Activated naive CD8-positive, alpha-beta T cell treated with anti-CD3 and anti-CD28 coated beads for 36 hours (primary cell): ENCODE data around the gene F8. TPM values are rescaled to one million over a fixed set of nuclear protein-coding genes. Genes with fewer than 3 reads are reported as not detected.

Source experiments
- DNase-seq: peaks from one replicate; pipeline ENCODE4 v3.0.0; 2021
- H3K27ac Mint-ChIP-seq: one replicate; pipeline ENCODE4 v1.8.0; 2022; ENCODE audit warnings: mild to moderate bottlenecking, moderate library complexity, mixed read lengths
- H3K27me3 Mint-ChIP-seq: one replicate; pipeline ENCODE4 v1.8.0; 2022; ENCODE audit warnings: mild to moderate bottlenecking, mixed read lengths
- H3K36me3 Mint-ChIP-seq: one replicate; pipeline ENCODE4 v1.8.0; 2021; ENCODE audit warnings: mild to moderate bottlenecking, mixed read lengths
- H3K4me1 Mint-ChIP-seq: one replicate; pipeline ENCODE4 v1.8.0; 2021; ENCODE audit warnings: mixed read lengths
- H3K4me3 Mint-ChIP-seq: one replicate; pipeline ENCODE4 v1.8.0; 2022; ENCODE audit warnings: mild to moderate bottlenecking, moderate library complexity, mixed read lengths
- H3K9me3 Mint-ChIP-seq: one replicate; pipeline ENCODE4 v1.8.0; 2022; ENCODE audit warnings: mixed read lengths
- total RNA-seq, 2 experiments: library from RNA; stranded (reverse); gene quantifications; one replicate each; pipeline ENCODE4 v1.2.3, GENCODE V29; 2021

The F8 gene
- 1 to 10 TPM; 4.3 TPM for total RNA-seq

DNA sequence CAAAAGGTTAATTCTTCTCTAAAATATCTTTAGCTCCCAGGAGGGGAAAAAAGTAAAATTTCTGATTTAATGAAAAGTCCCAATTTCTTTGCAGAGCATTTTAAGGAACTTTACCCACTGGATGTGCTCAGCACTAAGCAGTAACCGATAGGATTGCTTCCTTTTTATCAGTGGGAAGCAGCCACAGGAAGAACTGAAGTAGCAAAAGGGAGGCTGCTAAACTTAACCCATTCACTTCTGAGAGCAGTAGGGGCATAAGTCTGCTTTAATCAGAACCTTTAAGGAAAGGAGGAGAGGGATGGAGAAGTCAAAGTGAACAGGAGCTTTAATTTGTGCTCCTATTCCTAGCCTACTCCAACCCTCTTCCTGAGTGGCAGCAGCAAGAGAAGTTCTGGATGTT, at the start of gene F8:
TSS of gene F8 (minus strand) at position 139 of the 400 bp plus-strand sequence. CDS start 171 bp downstream, outside the sequence.
- no peak within 1 kb of the TSS for H3K4me3 Mint-ChIP-seq
- no peaks in the 10 kb centered on the region for H3K27me3 Mint-ChIP-seq
- H3K4me1 Mint-ChIP-seq, result peaks cover 5% of the 10 kb centered on the region
- H3K36me3 Mint-ChIP-seq, result no peaks in the 10 kb centered on the region
- H3K27ac Mint-ChIP-seq, result no peak within 1 kb of the TSS
- DNase-seq, result no peak
- no peaks in the 10 kb centered on the region for H3K9me3 Mint-ChIP-seq

DNA sequence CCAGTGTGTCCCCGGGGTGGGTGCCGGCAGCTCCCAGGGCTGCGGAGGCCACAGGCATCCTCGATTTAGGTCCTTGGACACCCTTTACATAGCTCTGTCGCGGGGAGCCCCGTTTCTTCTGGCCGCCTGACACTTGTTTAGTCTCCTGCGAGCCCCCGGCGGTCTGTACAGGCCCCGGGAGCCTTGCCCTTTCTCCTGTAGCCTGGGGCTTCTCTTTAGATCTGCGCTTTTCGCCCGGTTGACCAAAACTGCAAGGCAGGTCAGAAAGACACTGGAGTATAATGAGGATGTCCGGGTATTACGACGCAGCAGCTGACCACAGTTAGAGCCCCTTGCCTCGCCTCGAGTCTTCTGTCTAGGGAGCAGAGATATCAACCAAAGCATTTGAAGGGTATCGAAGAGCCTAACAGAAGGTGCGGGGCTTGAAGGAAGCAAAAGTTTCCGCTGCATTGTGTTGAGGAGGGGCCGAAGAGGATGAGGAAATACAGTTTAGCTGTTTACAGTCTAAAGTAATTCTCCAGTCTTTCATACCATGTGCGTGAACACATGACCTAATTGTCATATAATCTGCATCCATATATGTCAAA, 49.3 kb upstream of the F8 start:
- H3K36me3 Mint-ChIP-seq, result peaks cover 28% of the 10 kb centered on the region
- peaks cover 35% of the 10 kb centered on the region for H3K4me1 Mint-ChIP-seq
- DNase-seq, result no peak
- peak overlapping the region; percentile 94 for H3K27ac Mint-ChIP-seq
- no peaks in the 10 kb centered on the region for H3K27me3 Mint-ChIP-seq
- peak overlapping the region; percentile 92 for H3K4me3 Mint-ChIP-seq
- H3K9me3 Mint-ChIP-seq, result no peaks in the 10 kb centered on the region

DNA sequence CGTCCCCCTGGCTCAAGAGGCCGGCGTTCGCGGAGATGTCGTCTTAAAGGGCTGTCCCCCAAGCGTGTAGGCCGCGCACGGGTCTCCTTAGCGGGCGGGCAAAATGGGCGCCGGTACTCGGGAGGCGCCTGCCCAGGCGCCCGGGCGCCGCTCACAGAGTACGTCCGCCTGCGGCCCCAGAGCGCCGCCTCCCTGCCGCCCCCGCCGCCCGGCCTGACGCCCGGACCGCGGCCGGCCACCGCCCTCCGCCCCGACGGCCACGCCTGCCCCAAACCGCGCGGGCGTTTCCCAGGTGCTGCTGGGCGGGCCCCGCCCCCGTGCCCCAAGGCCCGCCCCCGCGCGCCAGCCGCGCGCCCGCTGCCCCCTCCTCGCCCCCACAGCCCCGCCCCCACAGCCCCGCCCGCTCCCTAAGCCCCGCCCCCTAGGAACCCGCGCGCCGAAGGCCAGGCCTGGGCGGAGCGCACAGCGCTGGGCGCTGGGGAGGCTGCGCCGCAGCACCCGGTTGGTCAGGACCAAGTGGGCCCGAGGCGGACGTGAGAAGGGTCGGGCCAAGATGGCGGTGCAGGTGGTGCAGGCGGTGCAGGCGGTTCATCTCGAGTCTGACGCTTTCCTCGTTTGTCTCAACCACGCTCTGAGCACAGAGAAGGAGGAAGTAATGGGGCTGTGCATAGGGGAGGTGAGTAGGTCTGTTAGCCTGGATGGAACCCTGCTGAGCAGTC, 48.6 kb upstream of the F8 start, which contains the start of the genes BRCC3, CMC4 and MTCP1:
TSS of gene BRCC3 (plus strand) at position 534 of the 719 bp plus-strand sequence. CDS start at position 554, 20 bp downstream.
TSS of gene CMC4 (minus strand) at position 162 of the 719 bp plus-strand sequence. CDS start 7,113 bp downstream, outside the sequence.
TSS of gene MTCP1 (minus strand) at position 162 of the 719 bp plus-strand sequence. CDS start 5,126 bp downstream, outside the sequence.
- Mint-ChIP-seq H3K27ac (peak within 1 kb of the TSS; percentile 94), H3K36me3 (peaks cover 25% of the 10 kb centered on the region), H3K9me3 (no peaks in the 10 kb centered on the region), H3K4me1 (peaks cover 35% of the 10 kb centered on the region), H3K4me3 (peak within 1 kb of the TSS; percentile 92), H3K27me3 (no peaks in the 10 kb centered on the region)
- DNase-seq, result peak; percentile 82

DNA sequence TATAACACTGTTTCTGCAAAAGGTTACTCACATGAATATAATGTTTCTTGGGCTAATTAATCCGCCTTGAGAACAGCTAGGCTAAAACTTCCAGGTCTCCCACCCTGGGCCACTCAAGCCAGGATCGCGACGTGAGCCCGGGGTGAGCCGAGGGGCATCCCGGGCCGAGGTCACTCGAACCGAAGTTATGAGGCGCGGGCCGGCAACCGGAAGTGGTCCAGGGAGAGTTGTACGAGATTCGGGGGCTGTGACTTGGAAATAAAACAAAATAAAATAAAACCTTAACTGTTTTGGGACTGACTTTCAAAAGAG, 48.1 kb upstream of the F8 start:
- Mint-ChIP-seq H3K27me3 (no peaks in the 10 kb centered on the region), H3K36me3 (peaks cover 24% of the 10 kb centered on the region), H3K27ac (peak overlapping the region; percentile 89), H3K4me3 (peak overlapping the region; percentile 80), H3K4me1 (peaks cover 35% of the 10 kb centered on the region), H3K9me3 (no peaks in the 10 kb centered on the region)
- no peak for DNase-seq

DNA sequence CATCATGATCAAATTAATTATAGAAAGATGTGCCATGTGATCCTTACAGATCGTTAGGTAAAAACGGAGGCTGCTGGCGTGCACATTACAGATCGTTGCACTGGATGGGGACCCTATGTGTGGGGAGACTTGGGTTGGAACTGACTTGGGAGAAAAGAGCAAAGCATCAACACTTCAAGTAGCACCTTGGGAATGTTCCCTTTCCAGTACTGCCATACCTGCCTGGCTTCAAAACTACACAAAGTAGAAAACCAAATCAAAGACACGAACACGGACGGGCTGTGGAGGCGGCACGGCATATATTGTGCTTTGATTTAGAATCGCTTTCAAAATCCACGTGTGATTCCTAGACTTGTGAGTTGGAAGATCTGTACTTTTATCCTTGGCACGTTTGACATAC, 47.5 kb upstream of the F8 start:
- Mint-ChIP-seq H3K4me1 (peaks cover 35% of the 10 kb centered on the region), H3K9me3 (no peaks in the 10 kb centered on the region), H3K36me3 (peaks cover 20% of the 10 kb centered on the region), H3K4me3 (peak overlapping the region; percentile 80), H3K27ac (peak overlapping the region; percentile 89), H3K27me3 (no peaks in the 10 kb centered on the region)
- DNase-seq, result no peak

DNA sequence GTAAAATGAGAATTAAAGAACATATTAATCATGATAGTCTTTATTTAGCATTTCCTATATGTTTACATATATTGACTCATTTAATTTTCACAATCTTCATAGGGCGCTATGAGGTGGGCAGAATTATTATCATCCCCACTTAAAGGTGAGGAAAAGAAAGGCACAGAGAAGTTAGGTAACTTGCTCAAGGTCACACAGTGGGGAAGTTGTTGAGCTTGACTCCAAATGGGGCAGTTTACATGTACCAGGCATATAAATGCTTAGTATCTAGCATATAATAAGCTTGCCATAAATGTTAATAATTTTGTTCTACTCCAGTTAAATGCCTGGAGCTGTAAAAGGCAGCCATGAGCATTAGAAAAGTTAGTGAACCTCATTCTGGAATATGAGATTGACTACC, 46.9 kb upstream of the F8 start:
- H3K4me3 Mint-ChIP-seq, result peak overlapping the region; percentile 80
- H3K27me3 Mint-ChIP-seq, result no peaks in the 10 kb centered on the region
- no peak for DNase-seq
- peaks cover 20% of the 10 kb centered on the region for H3K36me3 Mint-ChIP-seq
- H3K4me1 Mint-ChIP-seq, result peaks cover 34% of the 10 kb centered on the region
- no peaks in the 10 kb centered on the region for H3K9me3 Mint-ChIP-seq
- no peak overlapping the region for H3K27ac Mint-ChIP-seq

DNA sequence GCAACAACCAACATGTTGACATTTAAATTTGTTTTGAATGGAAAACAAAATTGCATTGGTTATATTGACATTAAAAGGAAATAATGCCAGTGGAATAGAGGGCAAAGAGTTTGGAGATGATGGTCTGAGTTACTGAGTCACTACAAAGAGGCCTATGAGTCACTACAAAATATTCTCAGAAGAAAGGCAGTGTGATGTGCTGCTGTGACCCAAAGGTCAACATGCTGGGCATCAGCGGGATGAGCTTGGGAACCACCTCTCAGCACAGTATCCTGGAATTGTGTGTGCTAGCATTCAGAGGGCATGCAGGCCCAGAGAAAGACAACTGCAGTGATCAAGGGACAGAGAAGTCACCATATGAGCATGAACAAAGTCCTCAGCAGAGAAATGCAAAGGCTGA, 45.6 kb upstream of the F8 start:
- Mint-ChIP-seq H3K4me1 (peaks cover 23% of the 10 kb centered on the region), H3K36me3 (peaks cover 9% of the 10 kb centered on the region), H3K27ac (peak overlapping the region; percentile 67), H3K9me3 (no peaks in the 10 kb centered on the region), H3K4me3 (peak overlapping the region; percentile 51), H3K27me3 (no peaks in the 10 kb centered on the region)
- no peak for DNase-seq

DNA sequence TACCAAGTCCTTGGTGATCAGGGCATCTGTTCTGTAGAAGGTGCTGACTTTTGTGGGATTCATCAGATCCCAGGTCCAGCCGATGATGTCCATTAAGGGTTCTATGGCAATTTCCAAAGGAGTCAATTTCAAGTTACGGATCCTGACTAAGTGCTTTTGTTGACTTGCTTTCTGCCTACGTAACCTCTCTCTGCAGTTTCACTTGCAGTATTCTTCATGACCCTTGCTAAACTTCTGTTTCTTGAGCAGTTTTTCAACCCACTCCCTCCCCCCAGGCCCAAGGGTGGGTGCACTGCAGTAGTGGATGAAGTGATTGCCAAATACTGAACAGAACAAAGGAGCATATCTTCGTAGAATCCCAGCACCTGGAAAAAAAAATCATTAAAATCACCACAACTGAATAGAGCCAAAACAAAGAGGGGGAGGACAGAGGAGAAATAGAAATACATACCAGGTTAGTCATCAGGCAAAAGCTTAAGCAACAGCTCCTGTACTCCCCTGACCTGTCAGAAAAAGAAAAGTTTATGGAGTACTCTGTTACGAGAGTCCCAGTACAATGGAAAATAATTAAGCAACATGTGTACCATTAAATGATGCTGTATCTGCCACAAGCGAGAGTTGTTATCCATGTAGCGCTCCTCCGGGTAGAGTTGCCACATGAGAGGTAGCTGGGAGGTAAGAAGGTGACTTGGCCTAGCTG, 42.7 kb upstream of the F8 start:
- DNase-seq, result no peak
- Mint-ChIP-seq H3K27me3 (no peaks in the 10 kb centered on the region), H3K36me3 (peaks cover 2% of the 10 kb centered on the region), H3K4me1 (peaks cover 17% of the 10 kb centered on the region), H3K4me3 (no peak overlapping the region), H3K9me3 (no peaks in the 10 kb centered on the region), H3K27ac (no peak overlapping the region)

DNA sequence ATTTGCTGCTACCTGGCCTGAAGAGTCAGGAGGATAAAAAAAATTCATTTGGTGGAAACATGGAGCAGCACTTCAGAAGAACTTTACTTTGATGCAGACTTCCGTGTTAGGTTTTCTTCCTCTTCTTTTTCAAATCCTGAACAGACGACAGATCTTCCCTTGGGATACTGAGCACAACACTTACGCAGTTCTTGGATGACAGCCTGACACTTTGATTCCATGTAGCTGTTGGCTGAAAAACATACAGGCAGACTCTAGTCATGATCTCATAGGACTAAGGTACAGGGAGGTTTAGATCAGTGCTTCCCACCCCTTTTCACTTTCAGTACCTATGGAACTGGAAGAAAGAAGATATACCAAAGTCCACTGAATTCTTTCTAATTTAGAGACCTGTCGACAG, 39.2 kb upstream of the F8 start:
- Mint-ChIP-seq H3K4me3 (no peak overlapping the region), H3K27ac (no peak overlapping the region), H3K27me3 (no peaks in the 10 kb centered on the region), H3K4me1 (peaks cover 10% of the 10 kb centered on the region), H3K9me3 (no peaks in the 10 kb centered on the region), H3K36me3 (no peaks in the 10 kb centered on the region)
- no peak for DNase-seq

DNA sequence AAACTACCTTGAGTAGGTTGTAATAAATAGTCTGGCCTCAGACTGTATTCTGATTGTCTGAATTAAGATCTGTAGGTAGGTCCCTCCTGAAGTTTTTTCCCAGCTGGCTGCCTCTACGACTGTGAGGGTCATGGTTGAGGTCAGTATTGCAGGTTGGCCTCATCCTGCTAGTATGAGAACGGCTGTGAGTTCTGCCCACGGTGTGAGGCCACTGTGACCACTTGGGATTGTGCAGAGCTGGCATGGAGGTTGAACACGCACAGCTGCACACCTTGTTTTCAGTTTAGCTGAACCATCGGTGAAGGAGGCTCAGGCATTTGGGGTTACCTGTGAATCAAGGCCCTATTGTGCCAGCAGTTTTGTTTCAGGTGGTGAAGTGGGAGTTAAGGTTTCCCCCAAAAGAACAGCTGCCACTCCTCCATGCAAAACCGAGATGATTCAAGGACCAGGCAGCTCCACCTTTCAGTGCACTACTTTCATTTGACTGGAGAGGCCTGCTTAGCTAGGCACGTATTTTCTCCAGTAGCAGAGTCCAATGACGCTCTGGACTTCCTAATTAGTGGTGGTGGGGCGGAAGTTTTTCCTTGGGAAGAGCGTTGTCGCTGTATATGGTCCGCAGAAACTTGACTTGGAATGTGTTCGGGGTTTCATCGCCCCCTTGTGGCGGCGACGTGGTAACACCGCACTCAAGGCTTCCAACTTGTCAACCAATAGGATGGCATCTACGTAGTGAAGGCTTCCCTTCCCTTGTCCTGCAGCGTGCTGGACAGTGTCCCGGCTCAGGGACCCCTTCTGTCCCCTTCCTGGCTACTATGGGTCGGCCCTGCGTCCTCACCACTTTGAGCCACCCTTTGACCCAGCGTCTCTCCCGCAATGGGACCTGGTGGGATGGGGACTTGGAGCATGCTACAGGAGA, 34.6 kb upstream of the F8 start:
- peak overlapping the region; percentile 52 for H3K4me3 Mint-ChIP-seq
- H3K36me3 Mint-ChIP-seq, result peaks cover 7% of the 10 kb centered on the region
- peak; percentile 10 for DNase-seq
- no peaks in the 10 kb centered on the region for H3K27me3 Mint-ChIP-seq
- no peaks in the 10 kb centered on the region for H3K9me3 Mint-ChIP-seq
- peaks cover 13% of the 10 kb centered on the region for H3K4me1 Mint-ChIP-seq
- H3K27ac Mint-ChIP-seq, result no peak overlapping the region

DNA sequence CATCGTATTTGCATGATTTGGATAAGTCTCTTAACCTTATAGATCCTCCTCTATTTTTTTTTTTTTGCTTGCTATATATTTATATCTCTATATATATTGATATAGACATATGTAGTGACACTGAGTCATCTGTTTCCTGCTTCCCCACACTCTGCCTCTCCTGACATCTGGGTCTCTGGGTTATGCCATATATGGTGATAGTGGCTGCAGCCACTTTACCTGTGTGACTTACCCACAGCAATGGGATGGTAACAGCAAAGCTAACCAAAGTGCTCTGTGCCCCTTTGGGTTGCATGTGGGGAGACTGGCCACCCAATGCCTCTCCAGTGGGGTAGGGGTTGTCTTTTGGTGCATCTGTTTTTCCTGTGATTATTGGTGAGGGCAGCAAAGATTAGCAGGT, 33.9 kb upstream of the F8 start:
- Mint-ChIP-seq H3K9me3 (no peaks in the 10 kb centered on the region), H3K27me3 (no peaks in the 10 kb centered on the region), H3K4me3 (no peak overlapping the region), H3K27ac (peak overlapping the region; percentile 15), H3K4me1 (peaks cover 15% of the 10 kb centered on the region), H3K36me3 (peaks cover 12% of the 10 kb centered on the region)
- no peak for DNase-seq

DNA sequence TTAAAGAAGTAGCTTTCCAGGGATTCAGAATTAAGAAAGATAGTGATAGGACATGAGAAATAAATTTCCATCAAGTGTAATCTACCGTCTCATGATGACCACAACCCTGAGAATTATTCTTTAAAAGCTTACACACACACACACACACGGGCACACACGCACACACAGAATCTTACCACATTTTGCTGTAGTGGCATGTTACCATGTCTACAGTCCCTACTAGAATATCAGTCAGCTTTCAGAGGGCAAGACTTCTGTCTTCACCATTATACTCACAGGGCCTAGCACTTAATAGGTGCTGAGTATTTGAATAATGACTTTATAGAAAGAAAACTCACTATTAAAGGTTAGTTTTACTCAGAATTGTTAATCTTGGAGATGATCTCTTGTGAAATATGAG, 33.0 kb upstream of the F8 start:
- H3K27ac Mint-ChIP-seq, result no peak overlapping the region
- no peak overlapping the region for H3K4me3 Mint-ChIP-seq
- H3K36me3 Mint-ChIP-seq, result peaks cover 14% of the 10 kb centered on the region
- no peaks in the 10 kb centered on the region for H3K9me3 Mint-ChIP-seq
- H3K27me3 Mint-ChIP-seq, result no peaks in the 10 kb centered on the region
- DNase-seq, result no peak
- peaks cover 19% of the 10 kb centered on the region for H3K4me1 Mint-ChIP-seq

DNA sequence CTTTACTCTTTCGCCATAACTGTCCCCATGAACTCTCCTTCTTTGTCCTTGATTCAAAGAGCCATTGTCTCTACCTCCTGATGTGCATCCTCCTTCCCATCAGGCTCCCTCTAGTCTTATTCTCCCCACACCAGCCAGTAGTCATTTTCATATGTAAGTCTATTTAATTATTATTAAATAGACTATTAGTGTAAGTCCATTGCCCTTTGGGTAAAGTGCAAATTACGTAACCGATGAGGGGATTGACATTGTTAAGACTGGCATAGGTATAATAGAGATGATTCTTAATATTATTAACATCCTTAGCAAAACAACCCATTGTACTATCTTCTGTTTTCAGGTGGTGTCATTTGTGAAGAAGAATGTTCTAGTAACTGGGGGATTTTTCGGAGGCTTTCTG, 31.7 kb upstream of the F8 start:
- DNase-seq, result no peak
- H3K4me3 Mint-ChIP-seq, result no peak overlapping the region

DNA sequence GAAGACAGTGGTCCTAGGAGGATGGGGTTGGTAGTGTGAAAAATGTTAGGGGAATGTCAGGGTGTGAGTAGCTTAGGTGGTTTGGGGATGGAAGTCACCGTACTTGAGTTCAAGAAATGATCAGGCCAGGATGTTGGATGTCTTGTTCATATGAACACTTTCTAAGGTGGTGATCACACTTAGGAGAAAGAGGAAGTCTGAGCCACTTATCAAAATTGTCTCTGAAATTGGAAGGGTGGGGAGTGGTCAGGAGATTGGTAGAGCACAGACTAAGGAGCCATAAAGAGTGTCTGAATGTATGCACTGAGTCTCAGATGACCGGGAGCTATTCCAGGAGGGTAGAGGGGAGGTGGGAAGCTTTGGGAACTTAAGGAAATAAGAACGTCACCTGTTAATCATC, 31.1 kb upstream of the F8 start:
- Mint-ChIP-seq H3K36me3 (peaks cover 21% of the 10 kb centered on the region), H3K9me3 (no peaks in the 10 kb centered on the region), H3K27me3 (no peaks in the 10 kb centered on the region), H3K27ac (peak overlapping the region; percentile 36), H3K4me1 (peaks cover 34% of the 10 kb centered on the region), H3K4me3 (no peak overlapping the region)
- DNase-seq, result no peak

More for the DNA sequence above, 31.7 kb upstream of the F8 start:
- H3K9me3 Mint-ChIP-seq, result no peaks in the 10 kb centered on the region
- H3K36me3 Mint-ChIP-seq, result peaks cover 18% of the 10 kb centered on the region
- no peaks in the 10 kb centered on the region for H3K27me3 Mint-ChIP-seq
- H3K4me1 Mint-ChIP-seq, result peaks cover 29% of the 10 kb centered on the region
- no peak overlapping the region for H3K27ac Mint-ChIP-seq
